NCI-H1105 treated with DMSO at 0.1 percent for 48 hours (cell line): ENCODE measurements around the gene CLCNKB.

ENCODE experiments used
- DNase-seq: peaks from one replicate; lab custom pipeline; 2025; lab: John Stamatoyannopoulos, UW

Gene CLCNKB

DNA sequence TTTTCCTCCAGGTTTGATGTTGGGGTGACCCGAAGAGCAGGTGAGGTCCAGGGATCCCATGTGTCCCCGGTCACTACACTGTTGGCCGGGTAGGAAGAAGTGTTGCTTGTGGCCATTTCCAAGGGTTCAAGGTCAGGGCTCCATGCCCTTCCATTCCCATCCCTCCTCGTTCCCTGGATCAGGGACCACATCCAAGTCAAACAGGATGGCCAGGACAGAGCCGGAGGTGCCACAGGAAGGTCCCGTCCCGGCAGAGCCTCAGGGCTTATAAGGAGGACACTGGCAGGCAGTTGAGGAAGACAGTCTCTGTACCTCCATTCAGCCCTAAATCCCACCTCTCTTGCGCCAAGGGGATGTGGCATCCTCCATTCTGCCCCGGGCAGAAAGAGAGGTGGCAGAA, 51.9 kb downstream of the CLCNKB start:
- no peak for DNase-seq

DNA sequence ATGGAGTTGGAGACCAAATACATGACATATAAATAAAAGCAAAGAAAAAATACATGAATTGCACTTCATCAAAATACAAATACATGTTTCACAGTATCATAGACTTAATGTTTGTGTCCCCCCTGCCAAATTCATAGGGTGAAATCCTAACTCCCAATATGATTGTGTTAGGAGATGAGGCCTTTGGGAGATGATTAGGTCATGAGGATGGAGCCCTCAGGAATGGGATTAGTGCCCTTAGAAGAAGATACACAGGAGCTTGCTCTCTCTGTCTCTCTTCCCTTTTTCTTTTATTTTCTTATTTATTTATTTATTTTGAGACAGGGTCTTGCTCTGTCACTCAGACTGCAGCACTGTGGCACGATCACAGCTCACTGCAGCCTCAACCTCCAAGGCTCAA, 55.8 kb downstream of the CLCNKB start:
- DNase-seq, result no peak

DNA sequence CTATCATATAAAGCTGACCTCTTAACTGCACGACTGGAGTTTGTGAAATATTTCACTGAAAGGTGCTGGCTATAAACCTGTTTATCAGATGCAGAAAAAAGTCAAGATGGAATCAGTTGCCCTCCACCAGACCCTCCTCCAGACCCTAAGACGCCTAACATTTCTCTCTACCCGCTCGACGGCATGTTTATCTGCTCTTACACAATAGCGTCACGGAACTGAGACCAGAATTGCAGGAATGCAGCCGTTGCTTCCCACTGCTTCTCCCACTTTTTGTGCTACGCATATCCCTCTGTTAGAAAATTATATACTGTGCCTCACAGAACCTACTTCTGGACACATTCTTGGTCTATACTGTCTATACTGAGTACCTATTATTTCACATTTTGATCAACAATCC, 58.0 kb downstream of the CLCNKB start:
- no peak for DNase-seq
